Measurements from ENCODE around the gene SP140. TPM values are rescaled to one million over a fixed set of nuclear protein-coding genes. Genes with fewer than 3 reads are reported as not detected.

The SP140 gene
- total and polyA plus RNA-seq, 2 of the 13 experiments (the other 11 are each of a cell fraction or from before 2014, with no cell fraction given): 0.57 to 0.80 TPM

DNA sequence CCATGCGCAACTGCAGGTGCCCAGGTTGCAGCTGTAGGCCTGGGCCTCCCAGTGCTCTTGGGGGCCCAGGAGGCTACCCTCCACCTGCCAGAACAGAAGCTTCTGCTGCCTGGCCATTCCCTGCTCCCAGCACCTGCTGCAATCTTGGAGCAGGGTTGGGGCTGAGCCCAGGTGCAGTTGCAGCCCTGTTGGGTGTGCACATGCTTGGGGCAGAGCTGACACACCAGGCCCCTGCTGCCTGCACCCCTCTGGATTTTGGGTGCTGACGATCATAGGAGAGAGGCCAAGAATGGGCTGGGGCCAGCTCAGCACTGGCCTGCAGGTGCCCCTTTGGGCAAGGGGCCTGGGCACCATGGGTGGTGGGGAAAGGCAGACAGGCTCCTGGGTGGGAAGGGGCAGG, 80.9 kb downstream of the SP140 start:
- no TSS peak for BruUV-seq (replicated peaks)
- H3K4me2 ChIP-seq (ENCODE audit: low read depth, low read length): no peak overlapping the region
- no peak overlapping the region for H3K4me3 ChIP-seq (replicated peaks in 1 of 3; ENCODE audit: insufficient read depth in 1 of 3, low read depth in 2 of 3, low read length in 3 of 3)
- POLR2A ChIA-PET: no interaction called here
- H3K9me3 ChIP-seq (ENCODE audit: low read length): no peaks in the 10 kb centered on the region
- intact Hi-C loops (cut with micrococcal nuclease; ENCODE audit: unreplicated experiment) (no loop called here), in situ Hi-C loops (cut with HindIII; ENCODE audit: extremely low pct_ligation_motif_present, low pct_unique_long_range_greater_than_20kb) (no loop called here)
- CTCF ChIA-PET (ENCODE audit: low intra/inter-chr PET ratio, low total read pairs): no interaction called here
- TF ChIP-seq SP2 (CRISPR knock-in tag; IDR thresholded peaks at IDR 0.05) (0 out of 2 replicates have a peak, but pooled peaks have one; percentile 26), MAFG (CRISPR knock-in tag; IDR thresholded peaks at IDR 0.05) (peak; percentile 45; the same call in 1 of the 2 replicates), ZNF317 (CRISPR knock-in tag; IDR thresholded peaks at IDR 0.05) (no peak), ZNF263 (CRISPR knock-in tag; IDR thresholded peaks at IDR 0.05) (no peak), YY1 (IDR thresholded peaks at IDR 0.05; ENCODE audit: insufficient read depth, insufficient replicate concordance, low read depth, low read length) (no peak), SMARCC2 (IDR thresholded peaks at IDR 0.05) (no peak)
- DNase-seq (ENCODE audit: low spot score) (no peak), ATAC-seq (peak; percentile 30), FAIRE-seq (no peak)
- no peaks in the 10 kb centered on the region for H3K79me2 ChIP-seq (ENCODE audit: insufficient read depth, low read length)
- H2AFZ ChIP-seq (ENCODE audit: low read length): no peak overlapping the region
- H4K20me1 ChIP-seq (ENCODE audit: insufficient read depth, low read length): no peaks in the 10 kb centered on the region
- peaks cover 1 to 39% of the 10 kb centered on the region in 2 experiments; a peak in 4 of 5 replicates for H3K27me3 ChIP-seq (ENCODE audit: control insufficient read depth in 1 of 2, insufficient read depth in 2 of 2, low read length in 2 of 2)
- no peaks in the 10 kb centered on the region for H3K36me3 ChIP-seq (replicated peaks in 1 of 2; ENCODE audit: control insufficient read depth in 1 of 2, insufficient read depth in 2 of 2, low read length in 2 of 2)
- no peak overlapping the region for H3K9ac ChIP-seq (ENCODE audit: insufficient read depth, low read depth, low read length)
- no peak overlapping the region for H3K27ac ChIP-seq (ENCODE audit: extremely low read length, insufficient read depth, low read length)
- no peaks in the 10 kb centered on the region for H3K4me1 ChIP-seq (ENCODE audit: insufficient read depth, low read length)
- WGBS (ENCODE audit: low lambda C conversion rate): no CpG with 5 or more reads among the region's 2 CpGs

GRCh38 chr2:230307485-230307884, 81.9 kb downstream of the SP140 start:
- Histone ChIP-seq H3K9me3 (ENCODE audit: low read length) (no peaks in the 10 kb centered on the region), H3K27ac (ENCODE audit: extremely low read length, insufficient read depth, low read length) (no peak overlapping the region), H3K79me2 (ENCODE audit: insufficient read depth, low read length) (no peaks in the 10 kb centered on the region), H3K36me3 (replicated peaks in 1 of 2; ENCODE audit: control insufficient read depth in 1 of 2, insufficient read depth in 2 of 2, low read length in 2 of 2) (no peaks in the 10 kb centered on the region), H3K27me3 (ENCODE audit: control insufficient read depth in 1 of 2, insufficient read depth in 2 of 2, low read length in 2 of 2) (peaks cover 1 to 39% of the 10 kb centered on the region in 2 experiments; a peak in 4 of 5 replicates), H2AFZ (ENCODE audit: low read length) (no peak overlapping the region), H3K4me3 (replicated peaks in 1 of 3; ENCODE audit: insufficient read depth in 1 of 3, low read depth in 2 of 3, low read length in 3 of 3) (no peak overlapping the region), H3K4me1 (ENCODE audit: insufficient read depth, low read length) (no peaks in the 10 kb centered on the region), H3K4me2 (ENCODE audit: low read depth, low read length) (no peak overlapping the region), H4K20me1 (ENCODE audit: insufficient read depth, low read length) (no peaks in the 10 kb centered on the region), H3K9ac (ENCODE audit: insufficient read depth, low read depth, low read length) (no peak overlapping the region)
- TF ChIP-seq MYC (CRISPR knock-in tag; IDR thresholded peaks at IDR 0.05; ENCODE audit: borderline replicate concordance): no peak
- peak; percentile 13; the same call in 1 of the 2 replicates for TF ChIP-seq CEBPB (IDR thresholded peaks at IDR 0.05; ENCODE audit: borderline replicate concordance, low read depth, low read length)
- no peak for TF ChIP-seq TEAD2 (CRISPR knock-in tag; IDR thresholded peaks at IDR 0.05)
- 11% methylated on average over 2 of the region's 2 CpGs for whole genome bisulfite sequencing (ENCODE audit: low lambda C conversion rate)
- no peak for FAIRE-seq
- ChIA-PET CTCF (ENCODE audit: low intra/inter-chr PET ratio, low total read pairs) (no interaction called here), POLR2A (no interaction called here)
- ATAC-seq: no peak
- no TSS peak for BruUV-seq (replicated peaks)
- DNase-seq (ENCODE audit: low spot score): no peak
- intact Hi-C loops (cut with micrococcal nuclease; ENCODE audit: unreplicated experiment) (no loop called here), in situ Hi-C loops (cut with HindIII; ENCODE audit: extremely low pct_ligation_motif_present, low pct_unique_long_range_greater_than_20kb) (no loop called here)
